Central memory CD8-positive, alpha-beta T cell (primary cell): Measurements from ENCODE around the gene NGEF.
"Not testable (repeated sequence)": the region's sequence is repeated elsewhere in the genome, so short reads cannot be mapped to it uniquely, and the experiment has no call there.

Experiments
- ATAC-seq: fragments of 150-1000 bp; cut with Tn5 transposase; replicated peaks from 2 replicates; pipeline ENCODE4 v1.10.0; 2022; ENCODE audit warnings: mild to moderate bottlenecking, moderate FRiP score, moderate number of reproducible peaks; ENCODE audit not compliant: poor library complexity, severe bottlenecking; ENCODE audit errors: extremely low read depth
- DNase-seq, 2 donors: peaks; one replicate each; pipeline ENCODE4 v3.0.0; 2021; ENCODE audit warnings: low spot score in 2 of 2
- H3K27ac Mint-ChIP-seq: one replicate; pipeline ENCODE4 v1.8.0; 2022; ENCODE audit warnings: low read depth, mild to moderate bottlenecking, moderate library complexity, mixed read lengths
- H3K27me3 Mint-ChIP-seq: one replicate; pipeline ENCODE4 v1.8.0; 2022; ENCODE audit warnings: mixed read lengths
- H3K36me3 Mint-ChIP-seq: one replicate; pipeline ENCODE4 v1.8.0; 2022; ENCODE audit warnings: mild to moderate bottlenecking, moderate library complexity, mixed read lengths; ENCODE audit not compliant: insufficient read depth
- H3K4me1 Mint-ChIP-seq: one replicate; pipeline ENCODE4 v1.8.0; 2022; ENCODE audit warnings: mixed read lengths
- H3K4me3 Mint-ChIP-seq: one replicate; pipeline ENCODE4 v1.8.0; 2022; ENCODE audit warnings: mild to moderate bottlenecking, moderate library complexity, mixed read lengths
- H3K9me3 Mint-ChIP-seq: one replicate; pipeline ENCODE4 v1.8.0; 2022; ENCODE audit warnings: mixed read lengths

Gene NGEF

DNA sequence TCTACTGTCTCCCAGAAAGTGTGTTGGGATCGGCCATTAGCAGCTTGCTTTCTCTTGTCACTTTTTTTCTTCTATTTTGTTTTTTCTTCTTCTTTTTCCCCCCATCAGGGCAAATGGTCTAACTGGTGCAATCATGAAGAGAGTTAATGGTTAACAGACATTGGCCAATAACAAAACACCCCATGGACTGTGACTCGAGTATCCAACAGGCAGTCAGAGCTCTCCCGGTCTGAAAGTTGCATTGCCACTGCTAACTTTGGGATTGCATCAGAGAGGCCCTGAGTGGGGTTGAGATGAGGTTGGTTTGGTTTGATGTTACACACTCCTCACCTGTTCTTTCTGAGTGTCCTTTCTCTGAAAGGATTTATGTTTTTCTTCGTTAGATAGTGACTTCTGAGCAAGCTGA lies 155.9 kb downstream of the NGEF start:
- Mint-ChIP-seq H3K27me3 (no peaks in the 10 kb centered on the region), H3K4me3 (no peak overlapping the region), H3K27ac (peak overlapping the region; percentile 34), H3K9me3 (no peaks in the 10 kb centered on the region), H3K4me1 (no peaks in the 10 kb centered on the region), H3K36me3 (peaks cover 37% of the 10 kb centered on the region)
- DNase-seq (no peak), ATAC-seq (no peak)

DNA sequence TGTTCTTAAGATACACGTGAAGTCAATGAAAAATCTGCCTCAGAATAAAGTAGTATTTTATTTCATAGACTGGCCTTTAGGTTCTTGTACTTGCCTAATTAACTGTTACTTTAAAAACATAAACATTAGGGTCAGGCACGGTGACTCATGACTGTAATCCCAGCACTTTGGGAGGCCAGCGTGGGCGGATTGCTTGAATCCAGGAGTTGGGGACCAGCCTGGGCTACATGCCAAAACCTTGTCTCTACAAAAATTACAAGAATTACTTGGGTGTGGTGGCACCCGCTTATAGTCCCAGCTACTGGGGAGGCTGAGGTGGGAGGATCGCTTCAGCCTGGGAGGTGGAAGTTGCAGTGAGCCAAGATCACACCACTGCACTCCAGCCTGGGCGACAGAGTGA lies 159.0 kb downstream of the NGEF start:
- ATAC-seq = no peak
- Mint-ChIP-seq H3K9me3 (no peaks in the 10 kb centered on the region), H3K27me3 (no peaks in the 10 kb centered on the region), H3K4me3 (no peak overlapping the region), H3K36me3 (peaks cover 50% of the 10 kb centered on the region), H3K27ac (no peak overlapping the region), H3K4me1 (no peaks in the 10 kb centered on the region)
- no peak for DNase-seq

DNA sequence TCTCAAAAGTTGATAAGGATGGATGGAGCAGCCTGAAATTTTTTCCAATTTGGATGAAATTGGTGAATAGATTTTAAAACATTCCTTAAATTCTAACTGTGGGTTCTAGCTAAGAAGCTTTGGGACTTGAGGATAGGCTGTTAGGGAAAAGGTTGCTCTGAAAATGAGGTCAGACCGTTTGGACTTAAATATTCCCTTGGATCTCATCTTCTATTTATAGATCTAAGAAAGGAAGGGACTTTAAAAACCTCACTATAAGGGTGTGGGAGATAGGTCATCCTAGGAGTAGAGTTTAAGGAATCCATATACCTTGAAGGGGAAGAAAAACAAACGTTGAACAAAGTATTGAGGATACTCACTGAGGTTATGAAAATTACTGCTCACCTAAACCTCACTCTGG lies 160.4 kb downstream of the NGEF start:
- DNase-seq = no peak
- no peak overlapping the region for H3K27ac Mint-ChIP-seq

DNA sequence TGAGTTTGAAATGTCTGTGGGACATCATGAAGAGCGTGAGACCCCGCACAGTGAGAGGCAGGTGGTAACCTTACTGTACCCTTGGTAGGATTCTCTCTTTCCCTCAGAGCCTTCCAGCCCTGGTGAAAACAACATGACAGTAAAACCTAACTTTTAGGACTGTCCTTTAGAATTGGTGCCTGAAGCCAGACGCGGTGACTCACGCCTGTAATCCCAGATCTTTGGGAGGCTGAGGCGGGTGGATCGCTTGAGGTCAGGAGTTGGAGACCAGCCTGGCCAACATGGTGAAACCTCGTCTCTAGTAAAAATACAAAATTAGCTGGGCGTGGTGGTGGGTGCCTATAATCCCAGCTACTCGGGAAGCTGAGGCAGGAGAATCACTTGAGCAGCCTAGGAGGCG lies 161.0 kb downstream of the NGEF start:
- not testable (repeated sequence) for H3K9me3 Mint-ChIP-seq, H3K4me1 Mint-ChIP-seq, H3K27ac Mint-ChIP-seq, ATAC-seq, DNase-seq, H3K27me3 Mint-ChIP-seq, H3K4me3 Mint-ChIP-seq
- H3K36me3 Mint-ChIP-seq = peaks cover 53% of the 10 kb centered on the region

More for the DNA sequence above, 160.4 kb downstream of the NGEF start:
- Mint-ChIP-seq H3K9me3 (no peaks in the 10 kb centered on the region), H3K27me3 (no peaks in the 10 kb centered on the region), H3K4me1 (no peaks in the 10 kb centered on the region), H3K36me3 (peaks cover 54% of the 10 kb centered on the region), H3K4me3 (no peak overlapping the region)
- ATAC-seq = no peak

DNA sequence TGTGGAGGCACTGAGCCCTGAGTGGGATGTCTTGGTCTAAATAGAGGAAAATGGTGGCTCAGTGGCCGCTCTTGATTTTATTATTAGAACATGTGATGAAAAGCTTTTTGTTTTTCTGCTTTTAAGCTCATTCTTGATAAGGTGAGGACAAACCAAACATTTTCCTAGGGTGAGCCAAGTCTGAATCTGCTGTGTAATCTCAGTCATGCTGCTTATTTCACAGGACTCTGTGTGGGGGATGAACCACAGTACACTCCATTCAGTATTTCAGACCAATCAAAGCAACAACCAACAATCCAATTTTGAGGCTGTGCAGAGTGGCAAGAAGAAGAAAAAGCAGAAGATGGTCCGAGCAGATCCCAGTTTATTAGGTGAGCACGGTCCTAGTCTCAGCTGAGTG lies 163.0 kb downstream of the NGEF start:
- peaks cover 48% of the 10 kb centered on the region for H3K36me3 Mint-ChIP-seq
- DNase-seq = no peak
- H3K27ac Mint-ChIP-seq = no peak overlapping the region
- H3K9me3 Mint-ChIP-seq = no peaks in the 10 kb centered on the region
- H3K4me1 Mint-ChIP-seq = no peaks in the 10 kb centered on the region
- no peak overlapping the region for H3K4me3 Mint-ChIP-seq
- H3K27me3 Mint-ChIP-seq = no peaks in the 10 kb centered on the region
- no peak for ATAC-seq

DNA sequence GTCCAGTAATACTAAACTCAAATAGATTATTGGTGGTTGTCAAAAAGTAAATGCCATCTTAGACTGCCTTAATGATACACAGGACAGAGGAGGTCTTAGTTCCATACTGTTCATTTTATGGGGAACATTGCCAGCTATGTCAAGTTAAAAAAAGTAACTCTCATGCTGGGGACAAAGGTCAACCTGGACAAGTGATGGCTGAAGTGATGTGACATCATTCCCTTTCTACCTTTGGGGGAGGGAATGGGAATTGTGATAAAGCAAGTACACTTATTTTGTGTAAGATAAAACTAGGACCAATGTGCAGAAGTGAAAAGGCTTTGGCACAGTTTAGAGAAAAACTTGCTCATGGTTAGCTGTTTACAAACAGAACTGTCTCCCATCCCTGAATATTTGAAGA lies 167.0 kb downstream of the NGEF start:
- H3K9me3 Mint-ChIP-seq = no peaks in the 10 kb centered on the region
- no peak overlapping the region for H3K4me3 Mint-ChIP-seq
- no peaks in the 10 kb centered on the region for H3K4me1 Mint-ChIP-seq
- no peak for DNase-seq
- ATAC-seq = no peak
- no peak overlapping the region for H3K27ac Mint-ChIP-seq
- no peaks in the 10 kb centered on the region for H3K27me3 Mint-ChIP-seq
- peaks cover 71% of the 10 kb centered on the region for H3K36me3 Mint-ChIP-seq

DNA sequence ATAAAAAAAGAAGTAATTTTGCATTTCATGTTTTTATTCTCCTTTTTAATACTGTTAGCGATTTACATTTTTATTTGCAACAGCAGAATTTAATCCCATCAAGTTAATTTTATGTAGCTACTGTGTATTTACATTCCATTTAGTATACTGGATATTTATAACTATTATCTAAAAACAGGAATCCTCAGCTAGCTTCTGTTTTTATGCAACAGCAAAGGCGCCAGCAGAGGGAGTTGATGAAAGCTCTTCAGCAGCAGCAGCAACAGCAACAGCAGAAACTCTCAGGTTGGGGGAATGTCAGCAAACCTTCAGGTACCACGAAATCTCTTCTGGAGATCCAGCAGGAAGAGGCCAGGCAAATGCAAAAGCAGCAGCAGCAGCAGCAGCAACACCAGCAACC lies 169.2 kb downstream of the NGEF start:
- no peak overlapping the region for H3K27ac Mint-ChIP-seq
- no peaks in the 10 kb centered on the region for H3K27me3 Mint-ChIP-seq
- no peak for ATAC-seq
- H3K9me3 Mint-ChIP-seq = no peaks in the 10 kb centered on the region
- H3K4me3 Mint-ChIP-seq = no peak overlapping the region
- peaks cover 74% of the 10 kb centered on the region for H3K36me3 Mint-ChIP-seq
- no peak for DNase-seq
- peaks cover 10% of the 10 kb centered on the region for H3K4me1 Mint-ChIP-seq

DNA sequence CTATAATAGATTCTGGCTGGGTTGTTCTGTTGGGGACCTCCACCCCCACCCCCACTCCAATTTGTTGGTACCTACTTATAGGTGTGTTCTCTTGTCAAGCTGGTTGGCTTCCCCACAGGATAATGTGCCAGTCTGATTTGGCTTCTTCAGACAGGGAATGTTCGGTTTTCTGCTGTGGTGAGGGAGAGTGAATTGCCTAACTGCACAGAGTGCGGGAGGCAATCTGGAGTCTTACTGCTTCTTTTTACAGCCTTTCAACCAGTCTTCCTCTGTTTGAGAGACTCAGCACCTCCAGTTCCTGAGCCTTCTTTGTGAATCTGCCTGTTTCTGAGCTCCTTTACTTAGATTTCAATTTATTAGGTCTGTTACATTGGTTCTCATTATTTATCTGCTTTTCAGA lies 170.4 kb downstream of the NGEF start:
- ATAC-seq (no peak), DNase-seq (no peak)
- no peak overlapping the region for H3K27ac Mint-ChIP-seq
- no peaks in the 10 kb centered on the region for H3K27me3 Mint-ChIP-seq
- H3K9me3 Mint-ChIP-seq = no peaks in the 10 kb centered on the region
- peaks cover 21% of the 10 kb centered on the region for H3K4me1 Mint-ChIP-seq
- no peak overlapping the region for H3K4me3 Mint-ChIP-seq
- peaks cover 64% of the 10 kb centered on the region for H3K36me3 Mint-ChIP-seq

DNA sequence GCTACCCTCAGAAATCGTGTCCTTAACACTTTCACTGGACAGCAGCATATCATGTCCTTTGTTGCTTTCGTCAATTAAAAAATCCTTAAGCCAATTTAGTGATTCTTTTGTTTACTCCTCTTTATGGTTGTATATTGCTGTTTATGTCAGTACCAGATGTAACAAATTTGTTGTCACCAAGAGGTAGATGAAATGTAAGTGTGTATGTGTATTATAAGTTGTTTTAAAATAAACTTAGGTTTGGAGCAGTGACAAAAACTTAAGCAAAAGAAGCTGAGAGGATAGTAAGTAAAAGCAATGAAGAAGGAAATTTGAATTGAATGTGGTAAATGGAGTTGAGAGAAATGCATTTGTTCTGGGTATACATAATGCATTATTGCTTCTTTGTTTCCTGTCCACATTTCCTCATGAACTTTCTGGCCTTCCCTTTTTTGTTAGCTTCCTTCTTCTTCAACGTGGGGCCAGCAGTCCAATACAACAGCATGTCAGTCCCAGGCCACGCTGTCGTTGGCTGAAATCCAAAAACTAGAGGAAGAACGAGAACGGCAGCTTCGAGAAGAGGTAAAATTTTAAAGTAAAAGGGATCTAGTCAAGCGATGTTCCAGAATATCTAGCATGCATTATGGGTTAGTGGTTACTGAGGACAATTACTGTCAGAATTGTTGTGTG lies 173.5 kb downstream of the NGEF start:
- no peak for DNase-seq
- no peak for ATAC-seq
- Mint-ChIP-seq H3K27me3 (no peaks in the 10 kb centered on the region), H3K4me3 (no peak overlapping the region), H3K4me1 (peaks cover 31% of the 10 kb centered on the region), H3K9me3 (no peaks in the 10 kb centered on the region), H3K27ac (peak overlapping the region; percentile 83), H3K36me3 (peaks cover 53% of the 10 kb centered on the region)

DNA sequence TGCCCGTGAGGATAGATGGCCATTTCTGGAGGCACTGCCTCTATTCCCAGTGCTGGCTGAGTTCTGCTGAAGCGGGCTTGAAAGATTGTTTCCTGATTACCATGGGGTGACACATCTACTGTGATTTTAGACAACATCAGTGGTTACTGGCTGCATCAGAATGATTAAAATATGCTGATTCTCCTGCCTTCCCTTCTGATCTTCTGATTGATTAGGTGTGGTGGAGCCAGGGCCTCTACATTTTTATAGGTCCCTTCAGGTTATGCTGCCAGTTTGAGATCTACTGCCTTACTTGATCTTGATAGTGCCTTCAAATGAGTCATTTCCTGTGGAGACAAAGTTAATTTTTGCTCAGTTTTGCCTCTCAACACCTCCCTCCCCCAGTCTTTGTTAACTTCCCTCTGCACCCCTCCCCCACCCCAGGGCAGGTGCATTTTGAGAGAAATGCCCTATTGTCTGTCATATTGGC lies 174.6 kb downstream of the NGEF start:
- DNase-seq (peak in 1 of 2 donors; percentile 27), ATAC-seq (peak; percentile 90)
- no peaks in the 10 kb centered on the region for H3K9me3 Mint-ChIP-seq
- H3K27me3 Mint-ChIP-seq = no peaks in the 10 kb centered on the region
- H3K36me3 Mint-ChIP-seq = peaks cover 55% of the 10 kb centered on the region
- peaks cover 31% of the 10 kb centered on the region for H3K4me1 Mint-ChIP-seq
- peak overlapping the region; percentile 83 for H3K27ac Mint-ChIP-seq
- peak overlapping the region; percentile 23 for H3K4me3 Mint-ChIP-seq

DNA sequence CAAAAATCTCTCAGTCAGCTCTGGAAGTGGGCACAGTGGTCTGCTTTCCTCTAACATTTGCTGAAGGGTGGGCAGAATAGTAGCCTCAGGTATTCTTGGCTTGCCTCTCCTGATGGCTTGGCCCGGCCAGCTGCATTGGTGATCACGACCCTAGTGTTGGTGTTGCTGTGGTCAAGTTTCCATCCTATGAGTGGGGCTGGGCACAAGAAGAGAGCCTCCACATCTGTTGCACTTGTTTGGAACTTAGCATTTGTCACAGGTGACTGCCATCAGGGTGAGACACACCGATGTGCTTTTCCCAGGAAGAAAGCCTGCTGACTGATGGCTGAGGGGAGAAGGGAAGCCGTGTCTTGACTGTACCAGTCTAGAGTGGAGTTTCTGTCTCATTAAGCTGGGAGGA lies 176.1 kb downstream of the NGEF start:
- Mint-ChIP-seq H3K4me1 (peaks cover 31% of the 10 kb centered on the region), H3K9me3 (no peaks in the 10 kb centered on the region), H3K36me3 (peaks cover 53% of the 10 kb centered on the region), H3K4me3 (no peak overlapping the region), H3K27ac (peak overlapping the region; percentile 83), H3K27me3 (no peaks in the 10 kb centered on the region)
- no peak for DNase-seq
- ATAC-seq = no peak

DNA sequence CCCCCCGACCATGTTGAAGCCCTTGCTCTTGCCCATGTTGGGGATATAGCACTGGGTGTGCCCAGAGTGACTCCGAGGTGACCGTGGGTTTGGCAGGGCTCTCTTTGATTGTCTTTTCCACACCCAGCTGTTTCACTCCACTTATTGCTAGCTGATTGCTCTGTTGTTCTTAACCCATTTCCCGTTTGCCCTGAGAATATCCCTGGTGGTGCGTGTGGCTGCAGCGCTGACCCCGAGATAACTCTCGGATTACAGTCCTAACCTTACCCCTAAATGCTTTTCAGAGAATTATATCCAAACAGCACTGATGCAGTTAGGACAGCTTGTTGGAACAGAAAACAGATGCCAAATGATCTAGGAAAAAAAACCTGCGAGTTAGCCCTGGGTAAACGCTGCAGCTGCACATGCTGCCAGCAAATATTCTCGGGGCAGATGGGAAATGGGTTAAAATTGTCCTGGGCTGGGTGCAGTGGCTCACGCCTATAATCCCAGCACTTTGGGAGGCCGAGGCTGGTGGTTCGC lies 177.3 kb downstream of the NGEF start:
- Mint-ChIP-seq H3K36me3 (peaks cover 54% of the 10 kb centered on the region), H3K4me1 (peaks cover 31% of the 10 kb centered on the region), H3K4me3 (no peak overlapping the region), H3K27ac (no peak overlapping the region), H3K9me3 (no peaks in the 10 kb centered on the region), H3K27me3 (no peaks in the 10 kb centered on the region)
- DNase-seq = no peak
- ATAC-seq = no peak

DNA sequence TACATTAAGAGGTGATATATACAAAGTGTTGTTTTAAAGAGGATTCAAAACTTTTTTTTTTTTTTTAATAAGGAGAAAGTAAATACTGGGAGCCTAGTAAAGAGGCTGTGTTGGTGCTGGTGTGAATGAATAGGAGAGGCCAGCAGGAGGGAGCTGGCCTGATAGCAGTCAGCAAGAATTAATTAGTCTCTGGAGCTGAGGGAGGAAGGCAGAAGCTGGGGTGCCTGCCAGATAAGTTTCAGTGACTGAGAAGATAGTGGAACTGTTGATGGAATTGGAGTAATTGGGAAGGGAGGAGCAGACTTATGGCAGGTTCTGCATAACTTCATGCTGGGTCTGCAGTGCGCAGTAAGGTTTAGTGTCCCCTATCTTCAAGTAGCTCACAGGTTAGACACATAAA lies 179.2 kb downstream of the NGEF start:
- no peaks in the 10 kb centered on the region for H3K27me3 Mint-ChIP-seq
- no peaks in the 10 kb centered on the region for H3K9me3 Mint-ChIP-seq
- peaks cover 50% of the 10 kb centered on the region for H3K36me3 Mint-ChIP-seq
- peaks cover 21% of the 10 kb centered on the region for H3K4me1 Mint-ChIP-seq
- DNase-seq (no peak), ATAC-seq (no peak)
- H3K27ac Mint-ChIP-seq = peak overlapping the region; percentile 59
- H3K4me3 Mint-ChIP-seq = no peak overlapping the region
